COLO668 (cell line): ENCODE data around the gene NOSIP.
"Not testable (repeated sequence)": the region's sequence is repeated elsewhere in the genome, so short reads cannot be mapped to it uniquely, and the experiment has no call there.

Source experiments
- DNase-seq: peaks from one replicate; lab custom pipeline; 2025; ENCODE audit not compliant: unreplicated experiment; lab: John Stamatoyannopoulos, UW

Gene NOSIP

DNA sequence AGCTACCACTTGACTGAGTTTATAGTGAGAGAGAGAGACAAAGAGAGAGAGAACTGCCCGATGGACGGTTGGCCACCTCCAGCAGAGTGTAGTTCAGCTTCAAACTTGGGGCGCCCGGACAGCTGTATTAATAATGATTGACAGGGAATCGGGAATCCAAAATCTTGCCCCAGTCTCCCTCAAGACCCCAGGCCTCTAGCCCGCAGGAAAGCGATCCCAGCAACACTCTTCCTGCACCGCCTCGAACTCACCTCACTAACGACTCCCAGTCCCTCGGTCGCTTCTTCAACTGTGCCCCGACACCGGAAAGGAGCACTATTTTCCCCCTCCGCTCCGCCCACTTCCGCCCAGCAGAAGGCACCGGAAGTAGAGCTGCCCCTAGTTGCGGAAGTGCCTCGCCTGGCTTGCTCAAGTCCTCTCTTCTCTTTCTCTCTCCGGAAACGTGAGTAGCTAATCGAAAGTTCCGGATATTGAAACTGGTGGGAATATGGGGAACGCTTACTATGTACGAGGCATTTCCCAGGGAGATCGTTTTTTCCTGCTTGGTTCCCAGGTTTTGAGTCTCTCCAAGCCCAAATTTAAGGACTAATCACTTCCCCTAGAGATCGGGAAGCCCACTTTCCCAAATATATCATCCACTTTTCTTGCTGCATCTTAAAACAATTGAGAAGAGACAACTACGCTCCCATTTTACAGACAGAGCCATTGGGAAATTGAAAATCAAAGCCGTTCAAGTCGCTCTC is at the start of gene NOSIP:
Gene NOSIP (minus strand): TSS at position 293 of the 743 bp plus-strand sequence. CDS start 19,865 bp downstream, outside the sequence.
- DNase-seq, result peak; percentile 95

- no peak for DNase-seq
Measured at GRCh38 chr19:49629659-49630058, 49.3 kb upstream of the NOSIP start.

DNA sequence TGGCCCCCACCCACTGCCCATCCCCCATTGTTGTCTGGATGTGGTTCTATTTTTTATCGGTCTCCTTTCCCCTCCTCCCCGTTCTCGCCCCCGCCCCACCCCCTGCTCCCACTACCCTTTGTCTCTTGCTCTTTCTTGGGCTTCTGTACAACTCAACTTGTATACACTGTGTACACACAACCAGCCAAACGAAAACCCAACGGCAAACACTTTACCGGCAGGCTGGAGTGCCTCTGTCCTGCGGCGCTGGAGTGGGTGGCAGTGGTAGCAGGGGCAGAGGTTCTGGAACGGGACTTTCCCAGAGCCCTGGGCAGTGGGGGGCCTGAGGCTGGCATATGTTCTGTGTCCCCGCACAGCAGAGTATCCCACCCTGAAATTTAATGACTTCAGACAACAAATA is 45.9 kb upstream of the NOSIP start:
- DNase-seq, result no peak

DNA sequence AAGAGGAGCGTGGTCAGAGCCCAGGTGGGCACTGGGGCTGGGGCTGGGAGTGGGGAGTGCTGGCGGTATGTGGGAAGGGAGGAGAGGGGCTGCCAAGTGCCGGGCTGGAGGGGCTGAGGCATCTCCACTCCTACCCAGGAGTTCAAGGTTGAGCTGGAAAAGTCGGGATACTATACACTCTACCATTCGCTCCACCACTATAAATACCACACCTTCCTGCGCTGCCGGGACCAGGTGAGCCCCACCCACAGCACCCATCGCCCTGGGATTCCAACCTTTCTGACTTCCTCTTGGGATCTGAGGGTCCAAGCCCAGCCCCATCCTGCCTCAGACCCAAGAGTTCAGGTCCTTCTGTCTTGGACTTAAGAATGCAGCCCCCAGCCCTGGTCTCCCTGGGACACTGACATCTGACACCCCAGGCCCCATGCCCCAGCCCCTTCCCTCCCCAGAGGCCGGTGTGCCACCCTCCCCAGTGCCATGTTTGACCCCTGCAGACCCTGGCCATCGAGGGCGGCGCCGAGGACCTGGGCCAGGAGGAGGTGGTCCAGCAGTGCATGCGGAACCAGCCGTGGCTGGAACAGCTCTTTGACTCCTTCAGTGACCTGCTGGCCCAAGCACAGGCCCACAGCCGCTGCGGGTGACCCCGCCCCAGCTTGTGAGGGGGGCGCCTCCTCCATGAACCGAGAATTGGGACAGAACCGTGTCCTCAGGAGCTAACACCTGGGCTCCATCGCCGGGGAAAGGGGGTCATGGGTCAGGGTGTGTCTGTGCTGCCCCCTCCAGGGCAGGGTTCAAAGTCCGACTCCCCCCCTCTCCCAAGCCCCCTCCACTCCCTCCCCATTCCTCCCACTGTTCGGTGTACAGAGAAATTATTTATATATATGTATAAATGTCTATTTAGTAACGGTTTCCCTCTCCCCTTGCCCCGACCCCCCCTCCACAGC is 44.9 kb upstream of the NOSIP start:
- DNase-seq, result no peak

- not testable (repeated sequence) for DNase-seq
Measured at GRCh38 chr19:49617860-49618259, 37.5 kb upstream of the NOSIP start.

- no peak for DNase-seq
Measured at GRCh38 chr19:49616945-49617344, 36.6 kb upstream of the NOSIP start.

DNA sequence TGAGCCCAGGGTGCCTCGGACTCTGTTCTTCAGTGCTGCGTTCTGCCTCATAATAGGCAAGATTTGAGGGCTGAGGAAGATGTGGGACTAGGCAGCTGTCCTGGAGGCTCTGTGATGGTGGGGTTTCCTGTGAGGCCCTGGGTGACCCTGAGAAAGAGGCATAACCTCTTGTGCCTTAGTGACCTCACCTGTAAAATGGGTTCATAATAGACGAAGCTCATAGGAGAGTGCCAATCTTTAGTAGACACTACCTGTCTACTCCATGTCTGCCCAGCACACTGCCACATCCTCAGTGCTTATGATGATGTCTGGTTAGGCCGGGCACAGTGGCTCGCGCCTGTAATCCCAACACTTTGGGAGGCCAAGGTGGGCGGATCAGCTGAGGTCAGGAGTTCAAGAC is 36.2 kb upstream of the NOSIP start:
- no peak for DNase-seq

- DNase-seq, result no peak
Measured at GRCh38 chr19:49615861-49616260, 35.5 kb upstream of the NOSIP start.

- no peak for DNase-seq
Measured at GRCh38 chr19:49614096-49614833, 33.9 kb upstream of the NOSIP start.

GRCh38 chr19:49613374-49613773 is 33.0 kb upstream of the NOSIP start:
- DNase-seq, result no peak

DNA sequence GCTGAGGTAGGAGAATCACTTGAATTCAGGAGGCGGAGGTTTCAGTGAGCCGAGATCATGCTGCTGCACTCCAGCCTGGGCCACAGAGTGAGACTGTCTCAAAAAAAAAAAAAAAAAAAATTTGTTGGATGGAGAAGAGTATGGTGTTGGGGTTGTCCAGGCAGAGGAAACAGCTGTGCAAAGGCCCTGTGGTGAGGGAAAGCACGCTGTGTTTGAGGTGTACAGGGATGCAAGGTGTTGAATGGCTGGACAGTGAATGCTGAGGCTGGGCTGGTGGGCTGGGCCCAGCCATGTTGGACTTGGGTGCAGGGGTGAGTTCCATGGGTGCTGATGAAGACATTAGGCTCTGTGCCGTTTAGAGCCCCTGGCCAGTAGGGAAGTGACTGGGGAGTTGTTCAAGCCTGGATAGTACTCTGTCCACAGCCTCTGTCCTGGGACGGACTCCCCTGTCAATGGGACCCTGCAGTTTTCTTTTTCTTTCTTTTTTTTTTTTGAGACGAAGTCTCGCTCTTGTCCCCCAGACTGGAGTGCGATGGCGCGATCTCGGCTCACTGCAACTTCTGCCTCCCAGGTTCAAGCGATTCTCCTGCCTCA is 29.2 kb upstream of the NOSIP start:
- DNase-seq, result no peak

GRCh38 chr19:49605605-49606004 is 25.2 kb upstream of the NOSIP start:
- no peak for DNase-seq

DNA sequence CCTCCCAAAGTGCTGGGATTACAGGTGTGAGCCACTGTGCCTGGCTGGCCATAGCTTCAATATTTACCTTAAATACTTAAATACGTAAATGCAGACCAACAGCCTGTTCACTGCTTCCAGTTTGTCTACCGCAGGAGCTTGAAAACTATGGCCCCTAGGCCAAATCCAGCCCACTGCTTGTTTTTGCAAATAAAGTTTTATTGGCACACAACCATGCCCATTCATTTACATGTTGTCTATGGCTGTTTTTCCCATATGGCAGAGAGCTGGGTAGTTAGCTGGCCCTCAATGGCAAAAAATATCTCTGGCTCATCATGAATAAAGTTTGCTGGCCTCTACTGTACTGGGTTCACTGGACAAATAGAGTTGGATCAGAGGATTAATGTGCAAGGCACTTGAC is 22.4 kb upstream of the NOSIP start:
- no peak for DNase-seq

- DNase-seq, result no peak
Measured at GRCh38 chr19:49601482-49602038, 21.2 kb upstream of the NOSIP start.

DNA sequence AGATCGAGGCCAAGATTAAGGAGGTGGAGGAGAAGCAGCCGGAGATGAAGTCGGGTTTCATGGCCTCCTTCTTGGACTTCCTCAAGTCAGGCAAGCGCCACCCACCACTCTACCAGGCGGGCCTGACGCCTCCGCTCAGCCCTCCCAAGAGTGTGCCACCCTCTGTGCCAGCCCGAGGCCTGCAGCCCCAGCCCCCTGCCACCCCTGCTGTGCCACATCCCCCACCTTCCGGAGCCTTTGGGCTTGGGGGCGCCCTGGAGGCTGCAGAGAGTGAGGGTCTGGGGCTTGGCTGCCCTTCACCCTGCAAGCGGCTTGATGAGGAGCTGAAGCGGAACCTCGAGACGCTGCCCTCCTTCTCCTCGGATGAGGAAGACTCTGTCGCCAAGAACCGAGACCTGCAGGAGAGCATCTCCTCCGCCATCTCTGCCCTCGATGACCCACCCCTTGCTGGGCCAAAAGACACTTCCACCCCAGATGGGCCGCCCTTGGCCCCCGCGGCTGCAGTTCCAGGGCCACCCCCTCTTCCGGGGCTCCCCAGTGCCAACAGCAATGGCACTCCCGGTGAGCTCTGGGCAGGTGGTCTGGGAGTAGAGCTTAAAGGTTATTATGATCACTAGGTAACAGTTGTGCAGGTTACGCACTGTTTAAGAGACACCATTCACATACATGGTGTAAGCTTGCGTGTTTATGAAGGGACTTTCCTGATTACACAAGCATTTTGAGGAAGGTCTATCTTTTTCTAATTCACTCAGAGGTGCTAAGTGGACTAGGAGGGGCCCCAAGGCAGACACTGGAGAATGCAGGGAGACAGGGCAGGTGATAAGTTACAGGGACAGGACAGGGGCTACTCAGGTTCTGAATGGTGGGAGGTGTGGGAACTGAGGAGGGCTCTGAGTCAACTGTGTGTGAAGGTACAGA is 19.3 kb upstream of the NOSIP start:
- DNase-seq, result no peak

GRCh38 chr19:49597703-49597974 is 17.3 kb upstream of the NOSIP start:
- no peak for DNase-seq

- DNase-seq, result no peak
Measured at GRCh38 chr19:49596954-49597702, 16.8 kb upstream of the NOSIP start.

DNA sequence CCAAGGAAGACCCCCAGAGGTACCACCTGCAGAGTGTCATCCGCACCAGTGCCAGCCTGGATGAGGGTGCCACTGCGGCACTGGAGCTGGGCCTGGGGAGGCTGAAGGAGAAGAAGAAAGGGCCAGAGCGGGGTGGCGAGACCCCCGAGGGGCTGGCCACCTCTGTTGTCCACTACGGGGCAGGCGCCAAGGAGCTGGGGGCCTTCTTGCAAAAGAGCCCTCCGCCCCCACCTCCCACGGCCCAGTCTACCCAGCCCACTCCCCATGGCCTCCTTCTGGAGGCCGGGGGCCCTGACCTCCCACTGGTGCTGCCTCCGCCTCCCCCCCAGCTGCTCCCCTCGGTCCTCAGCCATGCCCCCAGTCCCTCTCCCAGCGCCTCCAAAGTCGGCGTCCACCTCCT is 16.1 kb upstream of the NOSIP start:
- DNase-seq, result no peak

DNA sequence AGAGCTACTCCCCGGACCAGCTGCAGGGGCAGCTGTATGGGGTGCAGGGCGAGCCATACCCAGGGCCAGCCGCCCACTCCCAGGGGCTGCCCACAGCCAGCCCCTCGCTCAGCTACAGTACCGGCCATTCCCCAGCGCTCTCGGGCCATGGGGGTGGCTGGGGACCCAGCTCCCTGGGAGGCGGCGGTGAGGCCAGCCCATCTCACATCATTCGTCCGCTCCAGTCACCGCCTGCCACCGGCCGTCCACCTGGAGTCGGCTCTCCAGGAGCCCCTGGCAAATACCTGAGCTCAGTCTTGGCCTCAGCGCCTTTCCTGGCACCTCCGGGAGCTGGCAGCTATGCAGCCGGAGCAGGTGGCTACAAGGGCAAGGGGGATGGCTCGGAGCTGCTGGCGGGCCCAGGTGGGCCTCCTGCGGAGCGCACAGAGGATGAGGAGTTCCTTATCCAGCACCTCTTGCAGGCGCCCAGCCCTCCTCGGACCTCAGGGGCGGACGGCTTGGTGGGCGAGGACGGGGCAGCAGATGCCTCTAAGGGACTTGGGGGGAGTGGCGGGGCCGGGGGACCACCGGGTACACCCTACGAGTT is 15.6 kb upstream of the NOSIP start:
- DNase-seq, result no peak
